Measurements from ENCODE around the gene PLEKHA4.
"Not testable (repeated sequence)": the region's sequence is repeated elsewhere in the genome, so short reads cannot be mapped to it uniquely, and the experiment has no call there.

Gene PLEKHA4

DNA sequence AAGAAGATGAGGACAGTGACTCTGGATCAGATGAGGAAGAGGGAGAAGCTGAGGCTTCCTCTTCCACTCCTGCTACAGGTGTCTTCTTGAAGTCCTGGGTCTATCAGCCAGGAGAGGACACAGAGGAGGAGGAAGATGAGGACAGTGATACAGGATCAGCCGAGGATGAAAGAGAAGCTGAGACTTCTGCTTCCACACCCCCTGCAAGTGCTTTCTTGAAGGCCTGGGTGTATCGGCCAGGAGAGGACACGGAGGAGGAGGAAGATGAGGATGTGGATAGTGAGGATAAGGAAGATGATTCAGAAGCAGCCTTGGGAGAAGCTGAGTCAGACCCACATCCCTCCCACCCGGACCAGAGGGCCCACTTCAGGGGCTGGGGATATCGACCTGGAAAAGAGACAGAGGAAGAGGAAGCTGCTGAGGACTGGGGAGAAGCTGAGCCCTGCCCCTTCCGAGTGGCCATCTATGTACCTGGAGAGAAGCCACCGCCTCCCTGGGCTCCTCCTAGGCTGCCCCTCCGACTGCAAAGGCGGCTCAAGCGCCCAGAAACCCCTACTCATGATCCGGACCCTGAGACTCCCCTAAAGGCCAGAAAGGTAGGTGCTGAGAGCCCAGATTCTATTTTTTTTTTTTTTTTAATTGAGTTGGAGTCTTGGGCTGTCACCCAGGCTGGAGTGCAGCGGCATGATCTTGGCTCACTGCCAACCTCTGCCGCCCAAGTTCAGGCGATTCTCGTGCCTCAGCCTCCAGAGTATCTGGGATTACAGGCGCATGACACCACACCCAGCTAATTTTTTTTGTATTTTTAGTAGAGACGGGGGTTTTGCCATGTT is 6.1 kb upstream of the PLEKHA4 start:
- DNase-seq (ENCODE audit: low read depth), result peak; percentile 87
- TF ChIP-seq, protein P1, sequence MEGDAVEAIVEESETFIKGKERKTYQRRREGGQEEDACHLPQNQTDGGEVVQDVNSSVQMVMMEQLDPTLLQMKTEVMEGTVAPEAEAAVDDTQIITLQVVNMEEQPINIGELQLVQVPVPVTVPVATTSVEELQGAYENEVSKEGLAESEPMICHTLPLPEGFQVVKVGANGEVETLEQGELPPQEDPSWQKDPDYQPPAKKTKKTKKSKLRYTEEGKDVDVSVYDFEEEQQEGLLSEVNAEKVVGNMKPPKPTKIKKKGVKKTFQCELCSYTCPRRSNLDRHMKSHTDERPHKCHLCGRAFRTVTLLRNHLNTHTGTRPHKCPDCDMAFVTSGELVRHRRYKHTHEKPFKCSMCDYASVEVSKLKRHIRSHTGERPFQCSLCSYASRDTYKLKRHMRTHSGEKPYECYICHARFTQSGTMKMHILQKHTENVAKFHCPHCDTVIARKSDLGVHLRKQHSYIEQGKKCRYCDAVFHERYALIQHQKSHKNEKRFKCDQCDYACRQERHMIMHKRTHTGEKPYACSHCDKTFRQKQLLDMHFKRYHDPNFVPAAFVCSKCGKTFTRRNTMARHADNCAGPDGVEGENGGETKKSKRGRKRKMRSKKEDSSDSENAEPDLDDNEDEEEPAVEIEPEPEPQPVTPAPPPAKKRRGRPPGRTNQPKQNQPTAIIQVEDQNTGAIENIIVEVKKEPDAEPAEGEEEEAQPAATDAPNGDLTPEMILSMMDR (conservative IDR thresholded peaks at IDR 0.05; ENCODE audit: control insufficient read depth, insufficient read depth, low read depth, low read length), result no peak
- H3K4me3 ChIP-seq (ENCODE audit: control insufficient read depth, low read depth, low read length), result peak overlapping the region; percentile 91

DNA sequence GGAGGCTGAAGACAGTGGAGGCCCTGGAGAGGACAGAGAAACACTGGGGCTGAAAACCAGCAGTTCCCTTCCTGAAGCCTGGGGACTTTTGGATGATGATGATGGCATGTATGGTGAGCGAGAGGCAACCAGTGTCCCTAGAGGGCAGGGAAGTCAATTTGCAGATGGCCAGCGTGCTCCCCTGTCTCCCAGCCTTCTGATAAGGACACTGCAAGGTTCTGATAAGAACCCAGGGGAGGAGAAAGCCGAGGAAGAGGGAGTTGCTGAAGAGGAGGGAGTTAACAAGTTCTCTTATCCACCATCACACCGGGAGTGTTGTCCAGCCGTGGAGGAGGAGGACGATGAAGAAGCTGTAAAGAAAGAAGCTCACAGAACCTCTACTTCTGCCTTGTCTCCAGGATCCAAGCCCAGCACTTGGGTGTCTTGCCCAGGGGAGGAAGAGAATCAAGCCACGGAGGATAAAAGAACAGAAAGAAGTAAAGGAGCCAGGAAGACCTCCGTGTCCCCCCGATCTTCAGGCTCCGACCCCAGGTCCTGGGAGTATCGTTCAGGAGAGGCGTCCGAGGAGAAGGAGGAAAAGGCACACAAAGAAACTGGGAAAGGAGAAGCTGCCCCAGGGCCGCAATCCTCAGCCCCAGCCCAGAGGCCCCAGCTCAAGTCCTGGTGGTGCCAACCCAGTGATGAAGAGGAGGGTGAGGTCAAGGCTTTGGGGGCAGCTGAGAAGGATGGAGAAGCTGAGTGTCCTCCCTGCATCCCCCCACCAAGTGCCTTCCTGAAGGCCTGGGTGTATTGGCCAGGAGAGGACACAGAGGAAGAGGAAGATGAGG is 5.3 kb upstream of the PLEKHA4 start:
- TF ChIP-seq, protein P1 (conservative IDR thresholded peaks at IDR 0.05; ENCODE audit: control insufficient read depth, insufficient read depth, low read depth, low read length), result no peak
- DNase-seq (ENCODE audit: low read depth), result no peak
- peak overlapping the region; percentile 91 for H3K4me3 ChIP-seq (ENCODE audit: control insufficient read depth, low read depth, low read length)

DNA sequence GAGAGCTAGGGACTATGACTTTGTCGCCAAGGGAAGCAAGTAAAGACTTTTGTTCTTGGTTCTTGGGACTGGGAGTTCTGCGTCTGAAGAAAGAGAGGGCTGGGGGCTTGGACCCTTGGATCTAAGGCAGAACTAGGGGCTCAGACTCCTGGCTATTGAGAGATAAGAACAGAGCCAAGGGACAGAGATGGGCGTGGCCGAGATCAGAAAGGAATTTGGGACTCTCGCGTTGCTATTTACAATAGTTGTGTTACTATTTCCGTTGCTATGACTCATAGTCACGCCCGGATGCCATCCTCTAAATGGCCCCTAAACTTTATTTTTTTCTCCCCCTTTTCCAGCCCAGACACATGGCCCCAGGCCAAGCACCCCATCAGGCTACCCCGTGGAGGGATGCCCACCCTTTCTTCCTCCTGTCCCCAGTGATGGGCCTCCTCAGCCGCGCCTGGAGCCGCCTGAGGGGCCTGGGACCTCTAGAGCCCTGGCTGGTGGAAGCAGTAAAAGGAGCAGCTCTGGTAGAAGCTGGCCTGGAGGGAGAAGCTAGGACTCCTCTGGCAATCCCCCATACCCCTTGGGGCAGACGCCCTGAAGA is 4.6 kb upstream of the PLEKHA4 start:
- DNase-seq (ENCODE audit: low read depth), result peak; percentile 94
- H3K4me3 ChIP-seq (ENCODE audit: control insufficient read depth, low read depth, low read length), result peak overlapping the region; percentile 91

DNA sequence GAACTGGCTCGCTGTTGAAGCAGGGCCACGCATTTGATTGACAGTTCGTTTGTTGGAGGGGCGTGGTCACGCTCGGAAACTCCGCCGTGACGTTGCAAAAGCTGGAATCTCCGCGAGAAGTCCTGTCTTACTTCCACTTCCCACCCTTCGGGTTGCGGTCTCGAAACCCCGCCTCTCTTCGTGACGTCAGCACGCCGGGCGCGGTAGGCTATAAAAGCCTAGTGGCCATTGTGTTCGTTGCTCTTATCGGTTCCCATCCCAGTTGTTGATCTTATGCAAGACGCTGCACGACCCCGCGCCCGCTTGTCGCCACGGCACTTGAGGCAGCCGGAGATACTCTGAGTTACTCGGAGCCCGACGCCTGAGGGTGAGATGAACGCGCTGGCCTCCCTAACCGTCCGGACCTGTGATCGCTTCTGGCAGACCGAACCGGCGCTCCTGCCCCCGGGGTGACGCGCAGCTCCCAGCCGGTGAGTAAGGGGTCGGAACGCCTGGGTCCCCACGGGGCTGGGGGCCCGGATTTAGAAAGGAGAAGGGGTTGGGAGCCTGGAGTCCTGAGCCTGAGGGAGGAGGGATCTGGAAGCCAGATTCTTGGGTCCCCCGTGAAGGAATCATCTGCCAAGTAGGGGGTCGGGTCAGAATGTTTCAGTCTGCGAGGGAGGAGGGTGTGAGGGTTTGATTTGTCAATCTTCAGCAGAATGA is 3.9 kb upstream of the PLEKHA4 start, which contains the start of gene PPP1R15A:
TSS of gene PPP1R15A (plus strand) at position 240 of the 702 bp plus-strand sequence. CDS start 813 bp downstream, outside the sequence.
- peak within 1 kb of the TSS; percentile 91 for H3K4me3 ChIP-seq (ENCODE audit: control insufficient read depth, low read depth, low read length)
- TF ChIP-seq, protein P1 (conservative IDR thresholded peaks at IDR 0.05; ENCODE audit: control insufficient read depth, insufficient read depth, low read depth, low read length), result no peak
- DNase-seq (ENCODE audit: low read depth), result peak; percentile 97

More for the DNA sequence above, 4.6 kb upstream of the PLEKHA4 start:
- TF ChIP-seq, protein P1 (conservative IDR thresholded peaks at IDR 0.05; ENCODE audit: control insufficient read depth, insufficient read depth, low read depth, low read length), result no peak

DNA sequence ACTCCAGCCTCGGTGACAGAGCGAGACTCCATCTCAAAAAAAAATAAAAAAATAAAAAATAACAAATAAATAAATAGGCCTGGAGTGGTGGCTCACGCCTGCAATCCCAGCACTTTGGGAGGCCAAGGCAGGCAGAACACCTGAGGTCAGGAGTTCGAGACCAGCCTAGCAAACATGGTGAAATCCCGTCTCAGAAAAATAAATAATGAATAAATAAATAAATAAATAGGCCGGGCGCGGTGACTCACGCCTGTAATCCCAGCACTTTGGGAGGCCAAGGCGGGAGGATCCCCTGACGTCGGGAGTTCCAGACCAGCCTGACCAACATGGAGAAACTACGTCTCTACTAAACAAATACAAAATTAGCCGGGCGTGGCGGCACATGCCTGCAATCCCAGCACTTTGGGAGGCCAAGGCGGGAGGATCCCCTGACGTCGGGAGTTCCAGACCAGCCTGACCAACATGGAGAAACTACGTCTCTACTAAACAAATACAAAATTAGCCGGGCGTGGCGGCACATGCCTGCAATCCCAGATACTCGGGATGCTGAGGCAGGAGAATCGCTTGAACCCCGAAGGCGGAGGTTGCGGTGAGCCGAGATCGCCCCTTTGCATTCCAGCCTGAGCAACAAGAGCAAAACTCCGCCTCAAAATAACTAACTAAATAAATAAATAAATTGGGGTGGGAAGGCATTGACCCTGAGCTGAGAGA is 3.2 kb upstream of the PLEKHA4 start:
- H3K4me3 ChIP-seq (ENCODE audit: control insufficient read depth, low read depth, low read length), result peak overlapping the region; percentile 27
- DNase-seq (ENCODE audit: low read depth), result not testable (repeated sequence)

DNA sequence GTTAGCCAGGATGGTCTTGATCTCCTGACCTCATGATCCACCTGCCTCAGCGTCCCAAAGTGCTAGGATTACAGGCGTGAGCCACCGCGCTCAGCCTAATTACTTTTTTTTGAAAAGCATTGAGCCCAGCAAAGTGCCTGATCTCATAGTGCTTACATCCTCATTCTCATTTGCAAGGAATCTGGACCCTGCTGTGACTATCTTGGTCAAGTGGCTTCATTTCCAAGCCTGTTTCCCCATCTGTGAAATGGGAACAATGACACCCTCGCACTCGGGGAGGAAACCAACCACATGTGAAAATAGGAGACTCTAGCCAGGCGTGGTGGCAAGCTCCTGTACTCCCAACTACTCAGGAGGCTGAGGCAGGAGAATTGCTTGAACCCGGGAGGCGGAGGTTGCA is 1.6 kb upstream of the PLEKHA4 start:
- DNase-seq (ENCODE audit: low read depth), result no peak
- no peak overlapping the region for H3K4me3 ChIP-seq (ENCODE audit: control insufficient read depth, low read depth, low read length)
- TF ChIP-seq, protein P1 (conservative IDR thresholded peaks at IDR 0.05; ENCODE audit: control insufficient read depth, insufficient read depth, low read depth, low read length), result no peak

All from fibroblast of mammary gland (primary cell).